Left hindlimb (tissue), 1 donor: ENCODE measurements around the gene RPL27.

Experiments
- DNase-seq: peaks from one replicate; pipeline ENCODE4 v3.0.0-alpha.2; 2018

The RPL27 gene

DNA sequence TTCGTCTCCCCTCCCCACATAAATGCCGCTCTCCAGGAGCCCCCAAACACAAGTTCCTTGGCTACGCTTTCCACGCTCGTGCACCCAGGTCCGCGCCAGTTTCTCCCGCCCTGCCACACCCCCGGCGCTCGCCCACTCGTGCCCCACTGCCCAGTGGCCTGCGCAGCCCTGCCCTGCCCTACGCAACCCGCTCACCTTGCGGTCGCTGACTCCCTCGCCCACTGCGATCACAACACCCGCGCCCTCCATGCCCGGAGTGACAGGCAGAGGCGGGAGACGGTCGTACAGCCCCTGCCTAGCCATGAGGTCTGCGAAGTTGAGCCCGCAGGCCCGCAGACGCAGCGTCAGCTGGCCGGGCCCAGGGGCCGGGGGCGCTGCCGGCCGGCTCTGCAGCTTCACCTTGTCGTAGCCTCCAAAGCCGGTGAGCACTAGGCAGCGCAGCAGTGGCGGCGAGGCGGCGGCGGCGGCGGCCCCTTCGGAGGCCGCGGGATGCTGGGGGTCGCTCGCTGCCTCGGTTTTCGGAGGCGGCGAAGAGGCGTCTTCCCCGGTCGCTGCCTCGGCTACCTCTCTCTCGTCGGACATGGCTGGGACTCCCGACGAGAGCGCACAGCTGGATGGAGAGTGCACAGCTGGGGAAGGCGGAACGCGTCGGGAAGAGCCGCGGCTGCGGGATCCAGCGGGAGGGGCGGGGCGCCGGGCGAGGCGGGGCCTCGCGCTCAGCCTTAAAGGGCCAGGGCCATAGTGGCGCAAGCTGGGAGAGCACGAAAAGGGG, 23.7 kb downstream of the RPL27 start, which contains the start of gene VAT1:
Gene VAT1 (minus strand): TSS at position 645 of the 772 bp plus-strand sequence. CDS start 63 bp downstream, at position 582.
- peak; percentile 87 for DNase-seq

DNA sequence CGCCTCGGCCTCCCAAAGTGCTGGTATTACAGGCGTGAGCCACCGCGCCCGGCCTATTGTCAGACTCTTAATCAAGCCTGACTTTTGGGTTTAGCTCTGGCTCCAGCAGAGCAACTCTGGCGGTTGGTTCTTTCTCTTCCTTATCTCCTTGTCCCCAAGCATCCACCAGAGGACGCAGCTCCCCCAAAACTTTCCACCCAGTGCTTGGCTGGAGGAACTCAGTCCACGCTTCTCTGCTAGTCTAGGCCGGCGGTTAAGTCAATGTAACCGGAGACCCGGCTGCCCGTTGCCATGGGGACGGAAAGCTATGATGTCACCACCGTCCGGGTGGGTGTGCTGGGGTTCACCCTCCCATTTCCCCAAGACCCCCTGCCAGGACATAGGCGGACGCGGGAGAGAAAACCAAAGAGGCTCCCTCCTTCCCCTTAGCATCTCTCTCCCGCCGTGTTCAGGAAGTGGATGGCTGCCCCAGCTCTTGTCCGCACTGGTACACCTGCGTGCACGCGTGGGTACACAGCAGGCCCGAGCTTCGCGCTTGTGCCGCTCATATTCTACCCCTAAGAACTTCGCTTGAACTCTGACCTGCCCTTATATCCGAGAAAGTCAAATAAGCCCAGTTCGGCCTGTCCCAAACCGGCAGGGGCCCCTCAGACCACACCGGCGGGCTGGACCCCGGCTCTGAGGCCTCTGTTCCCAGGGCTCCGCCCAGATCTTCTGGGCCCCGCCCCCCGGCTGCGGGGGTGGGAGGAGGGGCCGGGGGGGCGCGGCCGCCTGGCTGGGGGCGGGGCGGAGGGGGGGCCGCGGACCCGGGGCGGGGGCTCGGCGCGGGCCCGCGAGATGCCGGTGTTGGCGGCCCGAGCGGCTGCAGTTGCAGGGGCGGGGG, 26.4 kb downstream of the RPL27 start, which contains the start of gene RND2:
Gene RND2 (plus strand): TSS at position 825 of the 883 bp plus-strand sequence. CDS start 117 bp downstream, outside the sequence.
- DNase-seq: peak; percentile 95

DNA sequence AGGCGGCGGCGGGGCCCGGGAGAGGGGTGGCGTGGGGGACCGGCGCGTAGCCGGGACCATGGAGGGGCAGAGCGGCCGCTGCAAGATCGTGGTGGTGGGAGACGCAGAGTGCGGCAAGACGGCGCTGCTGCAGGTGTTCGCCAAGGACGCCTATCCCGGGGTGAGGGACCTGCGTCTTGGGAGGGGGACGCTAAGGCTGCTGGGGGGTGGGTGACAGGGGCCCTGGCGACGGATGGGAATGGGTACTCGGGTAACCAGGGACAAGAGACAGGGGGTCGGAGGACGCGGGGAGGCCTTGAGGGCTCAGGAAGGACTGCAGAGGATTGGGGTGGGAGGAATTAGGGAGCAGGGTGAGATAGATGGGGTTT, 27.1 kb downstream of the RPL27 start:
- DNase-seq: no peak

DNA sequence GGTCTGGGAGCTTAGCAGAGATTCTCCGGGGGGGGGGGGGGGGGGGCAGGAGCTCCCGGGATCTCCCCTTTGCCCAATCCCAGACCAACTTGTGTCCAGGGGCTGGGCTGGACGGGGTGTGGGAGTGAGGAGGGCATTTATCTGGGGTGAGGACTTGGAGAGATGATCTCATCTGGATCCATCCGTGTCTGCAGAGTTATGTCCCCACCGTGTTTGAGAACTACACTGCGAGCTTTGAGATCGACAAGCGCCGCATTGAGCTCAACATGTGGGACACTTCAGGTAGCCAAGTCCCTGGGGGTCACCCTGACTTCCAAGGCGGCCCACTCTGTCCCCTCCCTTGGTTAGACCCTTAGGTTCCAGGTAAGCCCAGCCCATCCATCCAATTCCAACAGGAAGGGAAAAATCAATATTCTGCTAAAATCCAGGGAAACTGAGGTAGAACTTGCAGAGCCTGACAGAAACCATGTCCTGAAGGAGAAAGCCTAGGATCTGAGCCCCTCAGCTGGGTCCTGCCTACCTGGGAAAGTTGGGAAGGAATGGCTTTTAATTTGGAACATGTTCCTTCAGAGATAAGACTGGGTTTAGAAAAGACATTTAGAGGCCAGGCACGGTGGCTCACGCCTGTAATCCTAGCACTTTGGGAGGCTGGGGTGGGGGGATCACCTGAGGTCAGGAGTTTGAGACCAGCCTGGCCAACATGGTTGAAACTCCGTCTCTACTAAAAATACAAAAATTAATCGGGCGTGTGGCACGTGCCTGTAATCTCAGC, 27.7 kb downstream of the RPL27 start:
- DNase-seq: no peak

DNA sequence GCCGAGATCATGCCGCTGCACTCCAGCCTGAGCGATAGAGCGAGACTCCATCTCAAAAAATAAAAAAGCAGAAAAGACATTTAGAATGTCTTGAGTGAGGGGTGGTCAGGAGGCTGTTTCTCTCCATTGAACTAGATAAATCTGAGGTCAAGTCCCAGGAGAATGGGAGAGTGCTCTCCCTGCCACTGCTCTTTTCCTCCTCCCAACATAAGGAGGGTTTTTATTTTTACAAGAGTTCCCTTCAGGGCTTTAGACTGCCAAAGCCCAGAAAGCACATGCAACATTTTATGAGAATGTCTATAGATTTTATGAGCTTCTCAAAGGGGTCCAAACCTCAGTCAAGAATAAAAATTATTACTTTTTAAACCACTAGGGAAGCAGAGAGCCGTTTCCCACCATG, 28.4 kb downstream of the RPL27 start:
- DNase-seq: no peak

DNA sequence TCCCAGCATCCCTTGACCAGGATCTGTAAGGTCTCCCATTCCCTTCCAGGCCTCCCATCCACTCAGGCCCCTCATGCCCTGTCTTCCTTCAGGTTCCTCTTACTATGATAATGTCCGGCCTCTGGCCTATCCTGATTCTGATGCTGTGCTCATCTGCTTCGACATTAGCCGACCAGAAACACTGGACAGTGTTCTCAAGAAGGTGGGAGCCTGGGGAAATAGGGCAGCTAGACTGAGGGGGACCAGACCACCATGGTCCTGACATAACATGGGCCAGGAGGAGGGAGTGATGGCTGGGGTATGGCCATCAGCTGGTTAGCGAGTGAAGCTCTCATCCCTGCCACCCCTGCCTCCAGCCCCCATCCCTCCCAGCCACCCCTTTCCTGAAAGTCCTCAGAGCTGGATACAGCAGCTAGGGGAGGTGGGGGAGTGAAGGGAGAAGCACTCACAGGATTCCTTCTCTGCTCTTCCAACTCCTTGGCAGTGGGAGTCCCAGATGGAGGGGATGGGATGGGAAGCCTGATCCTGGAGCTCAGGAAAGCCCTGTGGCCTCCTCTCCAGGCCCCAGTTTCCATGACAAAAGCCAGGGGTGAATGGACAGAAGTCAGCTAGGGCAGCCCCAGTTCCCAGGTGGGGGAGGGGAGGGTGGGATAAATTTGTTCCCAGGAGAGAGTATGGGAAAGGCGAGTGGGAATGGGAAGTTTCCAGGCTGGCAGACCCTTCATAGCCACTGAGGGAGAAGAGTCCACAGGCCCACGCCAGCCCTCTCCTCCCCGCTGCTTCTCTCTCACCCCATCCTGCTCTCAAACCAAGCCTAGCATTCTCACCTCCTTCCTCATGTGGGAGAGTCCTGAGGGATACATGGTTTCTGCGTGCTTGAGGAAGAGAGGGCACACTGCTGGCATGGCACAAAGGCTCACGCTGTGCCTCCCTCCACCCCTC, 29.1 kb downstream of the RPL27 start:
- DNase-seq: no peak

DNA sequence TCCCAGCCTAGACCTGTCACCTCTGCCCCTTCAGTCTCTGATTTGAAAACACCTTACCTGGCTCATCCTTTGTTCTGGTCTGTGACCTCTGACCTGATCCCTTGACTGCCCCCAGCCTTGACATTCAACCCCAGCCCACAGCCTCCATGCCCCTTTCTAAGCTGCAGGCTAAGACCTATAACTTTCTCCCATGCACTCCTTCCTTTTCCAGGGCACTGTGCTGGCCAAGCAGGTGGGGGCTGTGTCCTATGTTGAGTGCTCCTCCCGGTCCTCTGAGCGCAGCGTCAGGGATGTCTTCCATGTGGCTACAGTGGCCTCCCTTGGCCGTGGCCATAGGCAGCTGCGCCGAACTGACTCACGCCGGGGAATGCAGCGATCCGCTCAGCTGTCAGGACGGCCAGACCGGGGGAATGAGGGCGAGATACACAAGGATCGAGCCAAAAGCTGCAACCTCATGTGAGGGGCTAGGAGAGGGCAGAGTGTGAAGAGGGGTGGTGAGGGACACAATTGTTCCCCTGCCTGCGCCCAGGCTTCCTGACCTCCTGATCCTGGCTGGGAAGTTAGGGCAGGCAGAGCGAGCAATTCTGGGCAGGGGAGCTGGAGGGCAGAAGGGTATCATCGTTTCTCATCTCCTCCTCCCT, 30.1 kb downstream of the RPL27 start:
- DNase-seq: no peak

DNA sequence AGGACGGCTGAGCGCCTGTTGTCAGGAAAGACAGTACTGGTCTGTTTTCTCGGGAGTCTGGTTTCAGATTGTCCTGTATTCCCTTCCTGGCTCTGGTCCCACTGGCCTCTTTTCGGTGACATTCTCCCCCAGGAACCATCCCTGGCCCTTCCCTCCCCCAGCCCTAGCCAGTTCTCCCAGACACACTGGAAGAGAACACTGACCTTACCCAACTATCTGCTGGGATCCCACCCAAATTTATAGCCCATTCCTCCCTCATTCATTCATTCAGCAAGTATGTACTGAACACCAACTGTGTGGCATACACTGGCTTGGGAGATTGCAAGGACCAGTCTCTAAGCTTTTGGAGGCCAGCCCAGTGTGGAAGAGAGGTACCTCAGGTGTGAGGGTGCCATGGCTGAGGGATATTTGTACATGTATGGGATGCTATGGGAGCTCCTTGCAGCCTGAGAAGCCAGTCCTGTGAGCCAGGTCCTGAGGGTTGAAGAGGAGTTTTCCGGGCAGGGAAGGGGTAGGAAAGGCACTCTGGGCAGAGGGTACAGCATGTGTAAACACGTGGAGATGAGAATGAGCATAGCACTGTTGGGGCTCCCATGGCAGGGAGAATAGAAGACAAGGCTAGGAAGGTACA, 32.0 kb downstream of the RPL27 start:
- no peak for DNase-seq

DNA sequence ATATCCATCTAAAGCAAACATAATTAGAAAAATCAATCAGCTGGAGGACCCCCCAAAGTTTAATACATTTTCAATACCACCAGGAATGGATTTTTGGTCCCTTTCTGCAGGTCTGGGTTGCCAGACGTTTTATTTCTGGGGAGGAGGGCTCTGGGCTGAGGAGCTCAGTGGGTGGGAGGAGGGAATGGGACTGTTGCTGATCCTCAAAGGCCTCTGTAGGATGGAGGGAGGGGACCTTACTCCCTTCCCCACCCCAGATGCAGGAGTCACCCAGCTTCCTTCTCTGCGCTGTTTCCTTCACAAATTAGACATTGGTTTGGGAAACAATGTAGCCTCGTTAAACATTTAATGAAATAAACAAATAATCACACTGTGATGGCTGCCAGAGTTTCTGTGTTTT, 33.4 kb downstream of the RPL27 start:
- no peak for DNase-seq

DNA sequence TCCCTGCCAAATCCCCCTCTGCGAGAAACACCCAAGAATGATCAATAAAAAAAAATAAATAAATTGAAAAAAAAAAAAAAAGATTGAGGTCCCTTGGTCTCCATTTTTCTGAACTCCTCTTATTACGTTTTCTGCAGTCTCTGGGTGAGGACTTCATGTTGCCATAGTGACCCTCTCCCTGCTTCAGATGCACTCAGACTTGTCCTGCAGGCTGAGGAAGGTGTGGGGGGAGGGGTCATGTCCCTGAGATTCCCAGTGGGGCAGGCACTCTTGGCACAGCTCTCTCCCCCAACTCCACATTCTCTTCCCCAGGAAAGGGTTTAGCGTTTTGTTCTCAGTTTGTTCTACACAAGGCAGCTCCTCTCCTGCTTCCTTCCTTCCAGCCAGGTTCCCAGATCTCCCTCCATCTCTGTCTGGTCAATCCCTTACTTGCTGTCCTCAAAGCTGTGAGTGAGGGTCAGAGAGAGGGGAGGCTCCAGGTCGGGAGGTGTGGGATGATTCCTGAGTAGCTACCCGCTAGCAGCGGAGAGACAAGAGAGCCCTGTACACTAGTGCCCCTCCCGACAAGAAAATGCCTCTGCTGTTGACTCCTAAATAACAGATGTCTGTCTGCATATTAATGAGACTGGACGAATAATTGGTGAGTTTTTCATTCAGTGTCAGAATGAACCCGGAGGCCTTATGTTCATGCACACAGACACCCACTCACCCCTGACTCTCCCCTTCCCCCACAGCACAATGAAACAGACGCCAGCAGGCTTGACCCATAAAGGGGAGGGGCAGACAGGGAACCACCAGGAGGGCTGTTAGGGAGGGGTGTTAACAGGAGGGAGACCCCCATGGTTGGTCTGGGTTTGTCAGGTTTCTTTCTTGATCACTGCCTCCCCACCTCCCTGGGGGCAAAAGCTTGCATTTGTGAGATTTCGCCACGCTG, 36.0 kb downstream of the RPL27 start:
- DNase-seq: no peak

DNA sequence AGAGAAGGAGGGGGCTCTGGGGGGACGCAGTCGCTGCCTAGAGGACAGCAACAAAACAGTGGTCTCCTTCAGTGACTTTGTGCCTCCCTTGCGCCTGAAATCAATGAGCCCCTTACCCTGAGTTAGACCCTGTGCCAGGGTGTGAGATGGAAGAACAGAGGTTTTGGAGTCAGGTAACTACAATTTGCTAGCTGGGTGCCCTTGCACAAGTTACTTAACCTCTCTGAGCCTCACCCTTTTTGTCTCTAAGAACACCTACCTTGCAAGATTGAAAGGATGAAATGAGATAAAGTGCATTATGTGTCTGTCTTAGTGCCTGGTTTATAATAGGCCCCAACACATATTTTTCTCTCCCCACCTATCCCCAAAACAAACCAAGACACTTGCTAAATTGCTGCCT, 36.7 kb downstream of the RPL27 start:
- DNase-seq: no peak

DNA sequence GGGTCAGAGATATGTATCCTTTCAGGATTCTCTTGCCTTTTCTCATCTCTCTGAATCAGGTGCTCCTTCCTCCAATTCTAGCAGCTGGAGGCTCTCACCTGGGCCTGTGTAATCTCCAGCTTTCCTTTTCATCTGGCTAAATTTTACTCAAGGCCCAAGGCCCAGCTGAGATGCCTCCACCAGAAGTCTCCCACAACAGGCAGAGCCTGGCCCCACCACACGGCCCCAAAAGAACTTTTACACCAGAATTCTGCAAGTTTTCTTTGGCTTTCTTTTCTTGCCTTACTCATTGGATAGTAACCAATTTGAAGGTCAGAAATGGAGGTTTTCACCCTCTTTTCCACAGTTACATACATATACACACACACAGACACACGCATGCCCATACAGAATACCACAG, 41.4 kb downstream of the RPL27 start:
- DNase-seq: no peak

DNA sequence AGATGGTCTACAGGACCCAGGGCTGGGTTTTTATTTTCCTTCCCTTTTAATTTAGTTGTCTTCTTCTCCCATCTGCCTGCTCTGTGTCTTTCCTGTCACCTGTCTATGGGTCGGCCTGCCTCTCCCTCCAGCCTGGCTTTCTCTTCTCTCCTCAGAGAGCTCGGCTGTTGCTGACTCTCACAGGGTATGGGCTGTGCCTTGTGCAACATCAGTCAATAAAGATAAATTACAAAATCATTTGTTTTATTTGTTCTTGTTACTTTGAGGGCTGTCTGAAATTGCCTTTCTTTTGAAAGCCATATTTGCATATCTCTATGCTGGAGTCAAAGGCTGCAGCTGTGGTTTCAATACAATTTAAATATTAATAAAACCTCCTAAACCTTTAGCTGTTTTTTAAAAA, 42.4 kb downstream of the RPL27 start:
- DNase-seq: no peak

DNA sequence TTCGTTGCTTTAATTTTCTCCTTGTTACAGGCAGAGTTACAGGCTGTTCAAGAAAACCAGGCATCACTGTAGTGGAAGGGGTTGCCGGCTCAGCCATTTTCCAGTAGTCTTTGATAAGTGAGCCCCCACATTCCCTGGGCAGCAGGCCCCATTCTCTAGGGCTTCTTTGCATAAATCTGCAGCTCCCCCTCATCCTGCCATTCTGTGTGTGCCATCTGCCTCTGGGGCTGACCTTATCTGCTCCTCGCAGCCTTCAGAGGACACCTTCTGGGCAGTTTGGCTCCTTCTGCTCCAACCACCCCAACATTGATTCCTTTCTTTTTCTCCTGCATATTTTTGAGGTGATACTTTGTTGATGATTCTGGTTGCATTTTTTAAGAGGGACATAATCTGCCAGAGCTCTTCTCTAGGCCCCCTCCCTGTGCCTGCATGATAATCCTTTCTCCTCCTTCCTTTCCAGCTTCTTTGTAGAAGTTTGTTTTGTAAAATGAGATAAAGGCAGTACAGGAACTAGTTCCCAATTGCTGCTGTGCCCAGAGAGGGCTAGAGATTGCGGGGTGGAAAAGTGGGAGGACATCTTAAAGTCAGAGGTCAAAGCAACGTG, 43.9 kb downstream of the RPL27 start:
- no peak for DNase-seq

DNA sequence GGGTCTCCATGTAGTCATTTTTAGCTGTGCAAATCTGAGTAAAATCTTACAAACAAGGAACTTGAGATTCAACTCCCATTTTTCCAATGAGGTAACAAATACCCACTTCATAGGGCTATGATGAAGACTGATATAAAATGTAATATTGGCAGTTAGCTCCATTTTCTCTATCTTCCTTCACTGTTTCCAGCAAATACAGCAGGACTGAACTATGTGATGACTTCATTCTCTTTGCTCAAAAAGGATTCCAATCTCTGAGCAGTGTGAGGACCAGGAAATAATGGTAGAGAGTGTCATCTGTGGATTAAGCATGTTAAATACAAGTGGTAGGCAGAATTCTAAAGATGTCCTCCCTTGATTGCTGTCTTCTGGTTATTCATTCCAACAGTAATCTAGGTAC, 45.1 kb downstream of the RPL27 start:
- no peak for DNase-seq

DNA sequence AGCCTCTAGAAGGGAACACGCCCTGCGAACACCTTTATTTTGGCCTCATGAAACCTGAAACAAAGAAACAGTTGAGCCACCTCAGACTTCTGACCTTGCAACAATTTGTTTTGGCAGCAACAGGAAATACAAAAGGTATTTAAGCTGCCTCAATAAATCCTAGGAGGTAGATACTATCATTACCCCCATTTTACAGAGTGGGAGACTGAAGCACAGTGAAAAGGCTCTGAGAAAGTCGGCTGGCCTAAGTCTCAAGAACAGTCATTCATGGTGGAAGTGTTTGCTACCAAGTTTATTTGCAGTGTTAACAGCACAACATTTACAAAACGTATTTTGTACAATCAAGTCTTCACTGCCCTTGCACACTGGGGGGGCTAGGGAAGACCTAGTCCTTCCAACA, 45.8 kb downstream of the RPL27 start:
- no peak for DNase-seq

DNA sequence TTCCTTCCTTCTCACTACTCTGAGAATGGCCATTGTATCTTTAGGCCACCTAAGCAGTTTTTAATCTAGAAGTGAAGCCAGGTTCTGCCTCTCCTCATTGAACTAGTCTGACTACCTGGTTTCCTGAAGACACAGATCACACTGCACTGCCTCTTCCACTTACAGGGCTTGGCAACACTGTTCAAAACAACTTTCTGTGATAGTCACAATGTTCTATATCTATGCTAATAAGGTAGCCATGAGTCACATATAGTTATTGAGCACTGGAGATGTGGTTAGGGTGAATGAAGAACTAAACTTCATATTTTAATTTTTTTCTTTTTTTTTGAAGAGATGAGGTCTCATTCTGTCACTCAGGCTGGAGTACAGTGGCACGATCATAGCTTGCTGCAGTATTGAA, 53.8 kb downstream of the RPL27 start:
- DNase-seq: no peak
